IPS-20b (cell line): Measurements from ENCODE around the gene ITPR2.
"Not testable (repeated sequence)": the region's sequence is repeated elsewhere in the genome, so short reads cannot be mapped to it uniquely, and the experiment has no call there.

Experiments
- H3K27ac ChIP-seq: one replicate; pipeline ENCODE4 v1.5.1; 2013; ENCODE audit warnings: low read length
- H3K27me3 ChIP-seq: 2 replicates; pipeline ENCODE4 v1.6.1; 2013; ENCODE audit warnings: mild to moderate bottlenecking, low read length, inconsistent platforms; ENCODE audit not compliant: insufficient read depth
- H3K36me3 ChIP-seq: 2 replicates; pipeline ENCODE4 v1.6.1; 2013; ENCODE audit warnings: low read depth, mild to moderate bottlenecking, inconsistent platforms, low read length, moderate library complexity; ENCODE audit not compliant: insufficient read depth
- H3K4me1 ChIP-seq: 2 replicates; pipeline ENCODE4 v1.6.1; 2013; ENCODE audit warnings: mild to moderate bottlenecking, control low read depth, inconsistent platforms, low read length, moderate library complexity; ENCODE audit not compliant: insufficient read depth
- H3K4me3 ChIP-seq: 2 replicates; pipeline ENCODE4 v1.5.1; 2013; ENCODE audit warnings: mild to moderate bottlenecking, low read length, inconsistent platforms
- H3K9ac ChIP-seq: 2 replicates; pipeline ENCODE4 v1.6.1; 2013; ENCODE audit warnings: low read depth, mild to moderate bottlenecking, inconsistent platforms, low read length, moderate library complexity
- H3K9me3 ChIP-seq: 2 replicates; pipeline ENCODE4 v1.6.1; 2013; ENCODE audit warnings: mild to moderate bottlenecking, low read depth, low read length, inconsistent platforms; ENCODE audit not compliant: insufficient read depth

Gene ITPR2

GRCh38 chr12:26688344-26688904 lies 144.6 kb downstream of the ITPR2 start:
- Histone ChIP-seq H3K9ac (no peak overlapping the region), H3K27me3 (no peaks in the 10 kb centered on the region), H3K9me3 (peaks cover 5% of the 10 kb centered on the region; the same call in 1 of the 2 replicates), H3K4me1 (peaks cover 30% of the 10 kb centered on the region), H3K27ac (no peak overlapping the region), H3K4me3 (no peak overlapping the region), H3K36me3 (peaks cover 9% of the 10 kb centered on the region; the same call in 1 of the 2 replicates)

DNA sequence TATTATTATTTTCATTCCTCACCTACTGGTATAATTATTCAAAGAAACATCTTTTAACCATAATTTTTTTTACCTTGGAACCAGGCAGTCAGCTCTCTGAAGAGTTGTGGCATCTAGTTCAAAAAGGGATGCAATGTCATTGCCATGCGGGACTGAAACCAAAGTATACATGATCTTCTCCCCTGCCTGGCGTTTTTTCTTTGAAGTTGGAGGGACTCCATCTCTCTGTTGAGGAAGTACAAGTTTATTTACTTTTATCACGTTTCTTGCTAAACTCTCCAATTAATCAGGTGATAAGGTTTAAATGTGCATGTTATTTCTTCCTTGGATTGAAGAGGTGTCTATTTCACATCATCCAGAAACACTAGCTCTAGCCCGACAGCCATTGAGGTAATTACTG lies 146.6 kb downstream of the ITPR2 start:
- Histone ChIP-seq H3K4me1 (peaks cover 23% of the 10 kb centered on the region), H3K36me3 (peaks cover 21% of the 10 kb centered on the region; the same call in 1 of the 2 replicates), H3K9ac (no peak overlapping the region), H3K4me3 (no peak overlapping the region), H3K9me3 (peaks cover 8% of the 10 kb centered on the region; the same call in 1 of the 2 replicates), H3K27ac (no peak overlapping the region), H3K27me3 (no peaks in the 10 kb centered on the region)

DNA sequence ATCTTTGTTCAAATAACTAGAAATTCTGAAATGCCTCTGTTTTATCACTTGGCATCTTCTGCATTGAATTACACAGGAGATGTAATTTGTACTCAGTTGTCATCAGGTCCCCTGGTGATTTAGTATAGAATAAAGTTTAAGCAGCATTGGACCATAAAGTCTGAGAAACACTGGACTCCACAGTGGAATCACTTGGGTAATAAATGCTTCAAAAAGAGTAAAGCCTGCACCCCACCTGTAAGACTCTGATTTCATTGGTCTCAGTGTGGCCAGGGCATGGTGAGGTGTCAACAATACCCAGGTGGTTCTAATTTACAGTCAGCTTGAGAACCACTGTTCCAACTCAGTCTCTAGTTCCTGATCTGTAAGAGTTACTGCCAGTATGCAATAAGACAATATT lies 148.9 kb downstream of the ITPR2 start:
- Histone ChIP-seq H3K4me3 (no peak overlapping the region), H3K27ac (no peak overlapping the region), H3K9ac (no peak overlapping the region), H3K36me3 (peaks cover 21% of the 10 kb centered on the region; the same call in 1 of the 2 replicates), H3K27me3 (no peaks in the 10 kb centered on the region), H3K4me1 (peaks cover 11% of the 10 kb centered on the region), H3K9me3 (peaks cover 8% of the 10 kb centered on the region; the same call in 1 of the 2 replicates)

DNA sequence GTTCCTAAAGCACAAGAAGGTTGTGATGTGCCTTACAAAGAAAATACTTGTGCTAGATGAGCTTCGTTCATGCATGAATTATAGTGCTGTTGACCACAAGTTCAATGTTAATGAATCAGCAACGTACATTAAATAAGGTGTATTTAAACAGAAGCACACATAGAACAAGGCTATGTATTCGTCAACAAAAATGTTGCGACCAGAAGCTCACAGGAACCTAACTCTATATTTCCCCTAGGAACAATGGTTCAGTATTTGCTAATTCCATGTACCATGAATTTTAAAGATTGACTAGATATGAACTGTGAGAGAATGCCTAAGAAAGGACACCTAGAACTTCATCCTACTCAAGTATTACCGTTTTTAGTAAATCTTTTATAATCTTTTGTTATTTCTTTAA lies 149.6 kb downstream of the ITPR2 start:
- Histone ChIP-seq H3K27me3 (no peaks in the 10 kb centered on the region), H3K36me3 (peaks cover 21% of the 10 kb centered on the region; the same call in 1 of the 2 replicates), H3K9me3 (peaks cover 8% of the 10 kb centered on the region; the same call in 1 of the 2 replicates), H3K4me3 (no peak overlapping the region), H3K4me1 (peaks cover 17% of the 10 kb centered on the region), H3K27ac (no peak overlapping the region), H3K9ac (no peak overlapping the region)

GRCh38 chr12:26680727-26681455 lies 152.1 kb downstream of the ITPR2 start:
- peaks cover 21% of the 10 kb centered on the region; the same call in 1 of the 2 replicates for H3K36me3 ChIP-seq
- H3K27me3 ChIP-seq, result no peaks in the 10 kb centered on the region
- H3K4me3 ChIP-seq, result no peak overlapping the region
- H3K27ac ChIP-seq, result peak overlapping the region; percentile 94
- peaks cover 26% of the 10 kb centered on the region for H3K4me1 ChIP-seq
- H3K9ac ChIP-seq, result peak overlapping the region; percentile 50; the same call in 1 of the 2 replicates
- peaks cover 8% of the 10 kb centered on the region; the same call in 1 of the 2 replicates for H3K9me3 ChIP-seq

DNA sequence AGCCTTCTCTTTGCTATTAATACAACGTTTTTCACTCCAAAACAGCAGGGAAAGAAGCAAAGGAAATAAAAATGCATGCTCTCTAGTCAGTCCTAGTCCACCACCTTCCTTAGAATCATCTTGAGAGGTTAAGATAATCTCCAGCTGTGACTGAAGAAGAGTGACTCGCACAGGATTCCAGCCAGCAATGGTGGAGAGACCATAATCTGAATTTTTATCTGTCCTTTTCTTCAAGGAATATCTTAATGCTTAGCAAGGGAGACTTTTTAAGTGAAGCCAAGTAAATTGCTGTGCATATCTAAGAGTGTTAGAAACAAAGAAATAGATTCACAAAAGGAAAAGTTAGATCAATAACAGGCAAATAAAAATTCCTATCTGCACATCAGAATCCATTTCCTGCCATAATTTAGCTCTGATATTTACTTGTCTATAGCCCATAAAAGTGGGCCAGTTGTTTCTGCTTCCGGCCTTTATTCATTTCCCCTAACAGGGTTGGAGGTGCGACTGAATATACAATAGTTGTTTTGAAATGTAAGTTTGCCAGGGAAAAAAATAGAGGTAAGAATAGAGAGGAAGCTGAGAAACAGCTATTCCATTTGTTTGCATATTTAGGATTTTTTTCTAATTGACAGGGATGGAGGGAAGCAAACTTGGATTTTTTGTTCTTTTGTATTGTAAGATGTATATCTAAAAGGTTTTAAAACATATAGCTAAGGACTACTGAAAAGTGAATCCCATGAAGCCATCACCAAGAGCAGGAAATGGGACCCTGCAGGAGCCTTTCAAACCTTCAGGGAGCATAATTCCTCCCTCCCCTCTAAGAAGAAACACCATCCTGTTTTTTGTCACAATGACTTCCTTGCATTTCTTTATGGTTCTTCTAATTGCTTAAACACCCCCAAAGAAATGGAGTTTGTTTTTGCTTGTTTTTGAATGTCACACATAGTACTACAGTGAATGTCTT lies 154.0 kb downstream of the ITPR2 start:
- Histone ChIP-seq H3K27ac (peak overlapping the region; percentile 89), H3K9ac (peak overlapping the region; percentile 63; the same call in 1 of the 2 replicates), H3K9me3 (peaks cover 8% of the 10 kb centered on the region; the same call in 1 of the 2 replicates), H3K4me1 (peaks cover 26% of the 10 kb centered on the region), H3K36me3 (peaks cover 18% of the 10 kb centered on the region; the same call in 1 of the 2 replicates), H3K27me3 (no peaks in the 10 kb centered on the region), H3K4me3 (peak overlapping the region; percentile 31)

DNA sequence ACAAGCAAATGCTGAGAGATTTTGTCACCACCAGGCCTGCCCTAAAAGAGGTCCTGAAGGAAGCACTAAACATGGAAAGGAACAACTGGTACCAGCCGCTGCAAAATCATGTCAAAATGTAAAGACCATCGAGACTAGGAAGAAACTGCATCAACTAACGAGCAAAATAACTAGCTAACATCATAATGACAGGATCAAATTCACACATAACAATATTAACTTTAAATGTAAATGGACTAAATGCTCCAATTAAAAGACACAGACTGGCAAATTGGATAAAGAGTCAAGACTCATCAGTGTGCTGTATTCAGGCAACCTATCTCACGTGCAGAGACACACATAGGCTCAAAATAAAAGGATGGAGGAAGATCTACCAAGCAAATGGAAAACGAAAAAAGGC lies 161.5 kb downstream of the ITPR2 start:
- not testable (repeated sequence) for H3K4me3 ChIP-seq, H3K27me3 ChIP-seq, H3K27ac ChIP-seq, H3K9ac ChIP-seq, H3K9me3 ChIP-seq, H3K36me3 ChIP-seq
- H3K4me1 ChIP-seq, result peaks cover 11% of the 10 kb centered on the region

GRCh38 chr12:26668847-26669246 lies 164.1 kb downstream of the ITPR2 start:
- Histone ChIP-seq H3K4me1 (peaks cover 17% of the 10 kb centered on the region), H3K27me3 (no peaks in the 10 kb centered on the region), H3K36me3 (no peaks in the 10 kb centered on the region), H3K27ac (no peak overlapping the region), H3K9me3 (no peaks in the 10 kb centered on the region), H3K9ac (no peak overlapping the region), H3K4me3 (no peak overlapping the region)

DNA sequence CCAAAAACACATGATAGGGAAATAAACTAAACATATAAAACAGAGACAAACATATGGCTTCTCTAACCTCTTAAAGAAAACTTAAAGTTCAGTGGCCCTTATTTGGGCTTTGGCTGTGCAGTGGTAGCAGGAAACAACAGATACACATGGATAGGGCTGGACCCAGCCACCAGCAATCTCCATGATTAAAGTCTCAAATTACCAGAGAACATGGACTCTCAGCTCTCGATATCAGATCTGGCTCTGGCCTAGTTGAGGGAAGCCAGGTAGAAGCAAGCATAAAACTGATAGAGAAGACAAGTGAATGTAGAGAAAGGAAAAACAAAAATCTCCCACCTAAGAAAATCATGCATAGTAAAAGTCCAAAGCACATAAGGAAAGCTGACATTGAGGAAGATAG lies 164.8 kb downstream of the ITPR2 start:
- Histone ChIP-seq H3K9ac (no peak overlapping the region), H3K4me1 (peaks cover 17% of the 10 kb centered on the region), H3K27ac (no peak overlapping the region), H3K36me3 (peaks cover 3% of the 10 kb centered on the region; the same call in 1 of the 2 replicates), H3K9me3 (no peaks in the 10 kb centered on the region), H3K27me3 (no peaks in the 10 kb centered on the region), H3K4me3 (no peak overlapping the region)

DNA sequence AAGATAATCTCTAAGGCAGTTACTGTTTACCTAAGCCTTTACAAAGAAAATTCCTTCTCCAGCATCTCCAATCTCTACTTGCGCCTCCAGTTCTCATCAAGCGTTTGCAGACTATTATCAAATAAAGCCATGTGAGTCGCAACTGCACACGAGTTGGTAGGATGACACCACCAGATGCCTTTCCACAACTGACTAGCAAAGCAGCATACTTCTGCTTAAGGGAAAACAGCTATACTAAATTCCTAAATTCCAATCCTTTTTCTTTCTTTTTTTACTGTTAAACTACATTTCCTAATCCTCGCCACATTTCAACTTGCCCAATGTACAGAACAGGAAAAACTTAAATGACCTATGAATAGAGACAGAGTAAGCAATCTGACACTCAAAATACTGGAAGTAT lies 166.7 kb downstream of the ITPR2 start:
- no peaks in the 10 kb centered on the region for H3K9me3 ChIP-seq
- H3K27ac ChIP-seq, result no peak overlapping the region
- H3K36me3 ChIP-seq, result peaks cover 8% of the 10 kb centered on the region; the same call in 1 of the 2 replicates
- no peak overlapping the region for H3K4me3 ChIP-seq
- peaks cover 17% of the 10 kb centered on the region for H3K4me1 ChIP-seq
- H3K9ac ChIP-seq, result no peak overlapping the region
- H3K27me3 ChIP-seq, result no peaks in the 10 kb centered on the region

DNA sequence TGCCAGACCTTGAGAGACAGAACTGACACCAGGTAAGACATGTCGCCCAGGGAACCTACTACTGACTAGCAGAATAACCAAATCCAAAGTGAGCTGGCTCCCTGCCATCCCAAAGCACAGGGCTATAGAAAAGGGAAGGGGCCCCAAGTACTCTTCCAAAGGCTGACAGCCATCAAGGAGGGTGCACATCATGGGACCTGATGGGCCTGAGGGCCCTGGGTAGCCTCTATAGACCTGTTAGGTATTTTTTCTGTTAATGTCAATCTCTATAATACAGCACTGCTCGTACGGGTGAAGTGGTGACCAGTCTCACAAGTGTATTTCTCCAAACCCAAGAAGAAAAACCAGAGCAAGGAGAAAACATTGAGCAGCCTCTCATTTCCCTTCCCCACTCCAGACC lies 171.6 kb downstream of the ITPR2 start:
- H3K9me3 ChIP-seq, result no peaks in the 10 kb centered on the region
- H3K36me3 ChIP-seq, result peaks cover 31% of the 10 kb centered on the region; the same call in 1 of the 2 replicates
- H3K27ac ChIP-seq, result no peak overlapping the region
- H3K4me3 ChIP-seq, result no peak overlapping the region
- no peaks in the 10 kb centered on the region for H3K27me3 ChIP-seq
- no peak overlapping the region for H3K9ac ChIP-seq
- peaks cover 5% of the 10 kb centered on the region; the same call in 1 of the 2 replicates for H3K4me1 ChIP-seq
